HepG2 (cell line): ENCODE data around the gene DNAJC13. TPM values are rescaled to one million over a fixed set of nuclear protein-coding genes. Genes with fewer than 3 reads are reported as not detected.

Experiments used
- BORCS8-MEF2B ChIP-seq: sonication (generic); formaldehyde crosslinking; IDR thresholded peaks from 2 replicates; pipeline ENCODE4 v1.8.0; 2022; ENCODE audit warnings: mild to moderate bottlenecking, missing genetic modification reagents
- CAMTA2 ChIP-seq: sonication (generic); formaldehyde crosslinking; IDR thresholded peaks from 2 replicates; pipeline ENCODE4 v1.4.0; 2020; ENCODE audit warnings: mild to moderate bottlenecking, missing genetic modification reagents, borderline replicate concordance
- HOXA3 ChIP-seq: sonication (generic); formaldehyde crosslinking; IDR thresholded peaks from 2 replicates; pipeline ENCODE4 v1.5.0; 2020; ENCODE audit warnings: missing genetic modification reagents
- MATR3 ChIP-seq: sonication (generic); formaldehyde crosslinking; IDR thresholded peaks from 2 replicates; pipeline ENCODE4 v1.4.0; 2020; ENCODE audit warnings: missing genetic modification reagents
- MED13 ChIP-seq: sonication (generic); formaldehyde crosslinking; IDR thresholded peaks from 2 replicates; pipeline ENCODE4 v1.5.0; 2020; ENCODE audit warnings: missing genetic modification reagents
- NCOA5 ChIP-seq: sonication (generic); formaldehyde crosslinking; IDR thresholded peaks from 2 replicates; pipeline ENCODE4 v1.4.0; 2020; ENCODE audit warnings: missing genetic modification reagents
- NCOR1 ChIP-seq: fragments of 200-600 bp; sonication (generic); IDR thresholded peaks from 2 replicates; pipeline ENCODE4 v1.7.0; 2017; ENCODE audit warnings: antibody characterized with exemption, low read length, borderline replicate concordance
- NFRKB ChIP-seq: fragments of 450-650 bp; IDR thresholded peaks from 2 replicates; pipeline ENCODE4 v1.6.1; 2017
- POLR2A ChIP-seq, 2 experiments: IDR thresholded peaks; 2 replicates each; pipeline ENCODE4 v1.6.1; 2011; ENCODE audit warnings: low read depth in 2 of 2, low read length in 2 of 2, mild to moderate bottlenecking in 1 of 2, moderate library complexity in 1 of 2; ENCODE audit not compliant: insufficient read depth in 1 of 2
- RARA ChIP-seq: IDR thresholded peaks from 2 replicates; pipeline ENCODE4 v1.6.1; 2016; ENCODE audit warnings: missing genetic modification reagents, missing compliant biosample characterization
- RBFOX2 ChIP-seq: fragments of 200-400 bp; formaldehyde crosslinking; IDR thresholded peaks from 2 replicates; pipeline ENCODE4 v1.6.1; 2017; ENCODE audit warnings: low read depth, mild to moderate bottlenecking, low read length
- SP2 ChIP-seq: sonication (generic); formaldehyde crosslinking; IDR thresholded peaks from 2 replicates; pipeline ENCODE4 v1.5.1; 2020; ENCODE audit warnings: mild to moderate bottlenecking, missing genetic modification reagents
- SRY ChIP-seq: sonication (generic); formaldehyde crosslinking; IDR thresholded peaks from 2 replicates; pipeline ENCODE4 v1.8.0; 2022; ENCODE audit warnings: mild to moderate bottlenecking, missing genetic modification reagents
- ZFP37 ChIP-seq: sonication (generic); formaldehyde crosslinking; IDR thresholded peaks from 2 replicates; pipeline ENCODE4 v1.4.0; 2020; ENCODE audit warnings: missing genetic modification reagents, borderline replicate concordance
- ZNF264 ChIP-seq: sonication (generic); formaldehyde crosslinking; IDR thresholded peaks from 2 replicates; pipeline ENCODE4 v1.4.0; 2020; ENCODE audit warnings: missing genetic modification reagents
- ZNF572 ChIP-seq: sonication (generic); formaldehyde crosslinking; IDR thresholded peaks from 2 replicates; pipeline ENCODE4 v1.5.1; 2020; ENCODE audit warnings: mild to moderate bottlenecking, missing genetic modification reagents
- polyA plus RNA-seq, 8 experiments: library from polyadenylated mRNA; depleted of rRNA in 3 of 8; stranded (reverse) in 7 of 8; unstranded in 1 of 8; fragments of >200 nt; fragmentation: Illumina TruSeq in 4 of 8; extraction: Trizol in 4 of 8; gene quantifications; 2 replicates each; pipeline versions ENCODE4 v1.2.1 to v1.2.3, GENCODE V29; 2011 to 2016; ENCODE audit warnings: low read depth in 4 of 8, missing spikeins in 1 of 8, mixed read lengths in 1 of 8; ENCODE audit not compliant: insufficient read depth in 1 of 8
- total RNA-seq, 5 experiments: library from RNA; depleted of rRNA; stranded (reverse); fragments of >200 nt; fragmentation: Illumina TruSeq; extraction: Trizol; gene quantifications; 2 replicates each; pipeline ENCODE4 v1.2.3, GENCODE V29; 2016; ENCODE audit warnings: low read depth in 1 of 5
- TF ChIP-seq, protein P1 (sequence below): sonication (generic); formaldehyde crosslinking; IDR thresholded peaks from 2 replicates; pipeline ENCODE4 v1.8.0; 2022; ENCODE audit warnings: missing genetic modification reagents, mild to moderate bottlenecking, moderate library complexity, borderline replicate concordance
- TF ChIP-seq, protein P2 (sequence below): sonication (generic); formaldehyde crosslinking; IDR thresholded peaks from 2 replicates; pipeline ENCODE4 v1.8.1; 2022; ENCODE audit warnings: mild to moderate bottlenecking, missing genetic modification reagents
- TF ChIP-seq, protein P3 (sequence below): sonication (generic); formaldehyde crosslinking; IDR thresholded peaks from 2 replicates; pipeline ENCODE4 v1.4.0; 2020; ENCODE audit warnings: mild to moderate bottlenecking, missing genetic modification reagents

Gene DNAJC13
- total and polyA plus RNA-seq, 2 of the 13 experiments (the other 11 are each of a cell fraction or from before 2014, with no cell fraction given), result 9.1 to 26.2 TPM

DNA sequence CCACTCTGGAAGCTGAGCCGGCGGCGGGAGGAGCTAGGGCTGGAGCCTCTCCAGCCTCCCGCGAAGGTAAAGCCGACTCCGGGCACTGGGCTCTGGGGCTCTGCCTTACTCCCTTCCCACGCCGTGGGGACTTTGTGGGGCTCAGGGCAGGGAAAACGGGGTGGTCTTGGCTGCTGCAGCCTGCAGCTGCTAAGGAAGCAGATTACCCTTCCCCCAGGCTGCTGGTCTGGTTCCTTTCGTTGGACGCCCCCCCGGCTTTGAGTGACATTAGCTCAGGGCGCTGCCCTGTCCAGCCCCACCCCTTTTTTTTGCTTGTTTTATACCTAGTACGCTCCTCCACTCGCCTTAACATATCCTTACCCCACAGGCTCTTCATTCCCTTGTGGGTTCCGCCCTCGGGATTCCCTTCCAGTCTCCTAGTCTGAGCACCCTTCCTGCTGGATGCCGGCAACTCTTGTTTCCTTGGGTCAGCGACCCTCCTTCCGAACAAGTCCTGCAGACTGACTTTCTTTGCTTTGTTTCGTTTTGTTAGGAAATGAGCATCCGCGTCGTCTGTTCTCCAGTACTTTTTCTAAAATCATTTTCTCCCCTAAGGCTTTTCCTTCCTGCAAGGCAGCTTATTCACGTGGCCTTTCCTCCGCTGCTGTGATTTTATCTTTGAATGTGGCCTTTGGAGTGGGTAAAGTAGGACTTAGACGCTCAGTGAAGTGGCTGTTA, 551 bp downstream of the DNAJC13 start (continued):
- TF ChIP-seq, protein P1, sequence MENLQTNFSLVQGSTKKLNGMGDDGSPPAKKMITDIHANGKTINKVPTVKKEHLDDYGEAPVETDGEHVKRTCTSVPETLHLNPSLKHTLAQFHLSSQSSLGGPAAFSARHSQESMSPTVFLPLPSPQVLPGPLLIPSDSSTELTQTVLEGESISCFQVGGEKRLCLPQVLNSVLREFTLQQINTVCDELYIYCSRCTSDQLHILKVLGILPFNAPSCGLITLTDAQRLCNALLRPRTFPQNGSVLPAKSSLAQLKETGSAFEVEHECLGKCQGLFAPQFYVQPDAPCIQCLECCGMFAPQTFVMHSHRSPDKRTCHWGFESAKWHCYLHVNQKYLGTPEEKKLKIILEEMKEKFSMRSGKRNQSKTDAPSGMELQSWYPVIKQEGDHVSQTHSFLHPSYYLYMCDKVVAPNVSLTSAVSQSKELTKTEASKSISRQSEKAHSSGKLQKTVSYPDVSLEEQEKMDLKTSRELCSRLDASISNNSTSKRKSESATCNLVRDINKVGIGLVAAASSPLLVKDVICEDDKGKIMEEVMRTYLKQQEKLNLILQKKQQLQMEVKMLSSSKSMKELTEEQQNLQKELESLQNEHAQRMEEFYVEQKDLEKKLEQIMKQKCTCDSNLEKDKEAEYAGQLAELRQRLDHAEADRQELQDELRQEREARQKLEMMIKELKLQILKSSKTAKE, result no peak
- TF ChIP-seq NCOA5 (CRISPR knock-in tag), result no peak
- no peak for TF ChIP-seq MED13 (CRISPR knock-in tag)
- TF ChIP-seq HOXA3, result no peak
- 0 out of 2 replicates have a peak, but pooled peaks have one; percentile 31 for TF ChIP-seq ZFP37 (CRISPR knock-in tag)
- TF ChIP-seq ZNF264, result peak; percentile 30; the same call in 1 of the 2 replicates
- no peak for TF ChIP-seq BORCS8-MEF2B
- TF ChIP-seq, protein P2, sequence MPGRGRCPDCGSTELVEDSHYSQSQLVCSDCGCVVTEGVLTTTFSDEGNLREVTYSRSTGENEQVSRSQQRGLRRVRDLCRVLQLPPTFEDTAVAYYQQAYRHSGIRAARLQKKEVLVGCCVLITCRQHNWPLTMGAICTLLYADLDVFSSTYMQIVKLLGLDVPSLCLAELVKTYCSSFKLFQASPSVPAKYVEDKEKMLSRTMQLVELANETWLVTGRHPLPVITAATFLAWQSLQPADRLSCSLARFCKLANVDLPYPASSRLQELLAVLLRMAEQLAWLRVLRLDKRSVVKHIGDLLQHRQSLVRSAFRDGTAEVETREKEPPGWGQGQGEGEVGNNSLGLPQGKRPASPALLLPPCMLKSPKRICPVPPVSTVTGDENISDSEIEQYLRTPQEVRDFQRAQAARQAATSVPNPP, result no peak
- no peak for TF ChIP-seq NFRKB
- no peak for TF ChIP-seq MATR3
- no peak for TF ChIP-seq CAMTA2 (CRISPR knock-in tag)
- TF ChIP-seq RBFOX2, result peak; percentile 56
- no peak for TF ChIP-seq NCOR1
- 0 out of 2 replicates have a peak, but pooled peaks have one; percentile 34 for TF ChIP-seq SRY (CRISPR knock-in tag)
- peak in 1 of 2 experiments; percentile 75; a peak in 2 of 4 replicates for TF ChIP-seq POLR2A (IDR thresholded peaks at IDR 0.05; ENCODE audit: insufficient read depth in 1 of 2, low read depth in 2 of 2, low read length in 2 of 2)
- TF ChIP-seq, protein P3, sequence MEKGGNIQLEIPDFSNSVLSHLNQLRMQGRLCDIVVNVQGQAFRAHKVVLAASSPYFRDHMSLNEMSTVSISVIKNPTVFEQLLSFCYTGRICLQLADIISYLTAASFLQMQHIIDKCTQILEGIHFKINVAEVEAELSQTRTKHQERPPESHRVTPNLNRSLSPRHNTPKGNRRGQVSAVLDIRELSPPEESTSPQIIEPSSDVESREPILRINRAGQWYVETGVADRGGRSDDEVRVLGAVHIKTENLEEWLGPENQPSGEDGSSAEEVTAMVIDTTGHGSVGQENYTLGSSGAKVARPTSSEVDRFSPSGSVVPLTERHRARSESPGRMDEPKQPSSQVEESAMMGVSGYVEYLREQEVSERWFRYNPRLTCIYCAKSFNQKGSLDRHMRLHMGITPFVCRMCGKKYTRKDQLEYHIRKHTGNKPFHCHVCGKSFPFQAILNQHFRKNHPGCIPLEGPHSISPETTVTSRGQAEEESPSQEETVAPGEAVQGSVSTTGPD (CRISPR knock-in tag), result no peak
- no peak for TF ChIP-seq ZNF572
- no peak for TF ChIP-seq RARA (CRISPR knock-in tag)
- TF ChIP-seq SP2 (CRISPR knock-in tag), result no peak
